ENCODE data around the gene KIAA0753.

The KIAA0753 gene

GRCh38 chr17:6548034-6548433, 92.5 kb downstream of the KIAA0753 start:
- DNase-seq (ENCODE audit: extremely low read depth, insufficient read length): no peak
- TF ChIP-seq, protein P1, sequence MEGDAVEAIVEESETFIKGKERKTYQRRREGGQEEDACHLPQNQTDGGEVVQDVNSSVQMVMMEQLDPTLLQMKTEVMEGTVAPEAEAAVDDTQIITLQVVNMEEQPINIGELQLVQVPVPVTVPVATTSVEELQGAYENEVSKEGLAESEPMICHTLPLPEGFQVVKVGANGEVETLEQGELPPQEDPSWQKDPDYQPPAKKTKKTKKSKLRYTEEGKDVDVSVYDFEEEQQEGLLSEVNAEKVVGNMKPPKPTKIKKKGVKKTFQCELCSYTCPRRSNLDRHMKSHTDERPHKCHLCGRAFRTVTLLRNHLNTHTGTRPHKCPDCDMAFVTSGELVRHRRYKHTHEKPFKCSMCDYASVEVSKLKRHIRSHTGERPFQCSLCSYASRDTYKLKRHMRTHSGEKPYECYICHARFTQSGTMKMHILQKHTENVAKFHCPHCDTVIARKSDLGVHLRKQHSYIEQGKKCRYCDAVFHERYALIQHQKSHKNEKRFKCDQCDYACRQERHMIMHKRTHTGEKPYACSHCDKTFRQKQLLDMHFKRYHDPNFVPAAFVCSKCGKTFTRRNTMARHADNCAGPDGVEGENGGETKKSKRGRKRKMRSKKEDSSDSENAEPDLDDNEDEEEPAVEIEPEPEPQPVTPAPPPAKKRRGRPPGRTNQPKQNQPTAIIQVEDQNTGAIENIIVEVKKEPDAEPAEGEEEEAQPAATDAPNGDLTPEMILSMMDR (IDR thresholded peaks at IDR 0.05; ENCODE audit: insufficient read depth, low read length, poor library complexity, severe bottlenecking): no peak
- peaks cover 1% of the 10 kb centered on the region for H3K27me3 ChIP-seq (replicated peaks; ENCODE audit: control insufficient read depth, insufficient read depth, low read length)
- no peaks in the 10 kb centered on the region for H3K36me3 ChIP-seq (ENCODE audit: control insufficient read depth, insufficient read depth, low read length)
- H3K4me3 ChIP-seq (replicated peaks; ENCODE audit: low read depth, low read length): no peak overlapping the region

DNA sequence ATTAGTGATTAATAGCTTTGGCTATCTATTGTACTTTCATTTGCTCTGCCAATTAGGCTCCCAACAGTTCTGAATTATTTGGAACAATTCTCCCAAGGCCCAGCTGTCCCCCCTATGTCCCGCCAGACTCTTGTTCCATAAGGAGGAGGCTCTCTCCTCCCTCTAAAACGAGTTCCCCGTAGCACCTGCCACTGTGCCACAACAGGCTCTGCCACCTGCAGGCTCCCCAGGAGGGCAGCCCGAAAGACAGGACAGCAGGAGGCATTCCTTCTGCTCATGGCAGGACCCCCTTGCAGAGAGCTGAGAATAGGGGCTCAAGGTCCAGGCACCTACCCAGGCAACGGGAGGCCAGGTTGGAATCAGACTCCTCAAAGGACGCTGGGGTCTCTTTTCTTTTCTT, 93.2 kb downstream of the KIAA0753 start:
- Histone ChIP-seq H3K27me3 (replicated peaks; ENCODE audit: control insufficient read depth, insufficient read depth, low read length) (peaks cover under 1% of the 10 kb centered on the region), H3K4me3 (replicated peaks; ENCODE audit: low read depth, low read length) (no peak overlapping the region), H3K36me3 (ENCODE audit: control insufficient read depth, insufficient read depth, low read length) (no peaks in the 10 kb centered on the region)
- DNase-seq (ENCODE audit: extremely low read depth, insufficient read length): no peak
- TF ChIP-seq, protein P1 (IDR thresholded peaks at IDR 0.05; ENCODE audit: insufficient read depth, low read length, poor library complexity, severe bottlenecking): no peak

DNA sequence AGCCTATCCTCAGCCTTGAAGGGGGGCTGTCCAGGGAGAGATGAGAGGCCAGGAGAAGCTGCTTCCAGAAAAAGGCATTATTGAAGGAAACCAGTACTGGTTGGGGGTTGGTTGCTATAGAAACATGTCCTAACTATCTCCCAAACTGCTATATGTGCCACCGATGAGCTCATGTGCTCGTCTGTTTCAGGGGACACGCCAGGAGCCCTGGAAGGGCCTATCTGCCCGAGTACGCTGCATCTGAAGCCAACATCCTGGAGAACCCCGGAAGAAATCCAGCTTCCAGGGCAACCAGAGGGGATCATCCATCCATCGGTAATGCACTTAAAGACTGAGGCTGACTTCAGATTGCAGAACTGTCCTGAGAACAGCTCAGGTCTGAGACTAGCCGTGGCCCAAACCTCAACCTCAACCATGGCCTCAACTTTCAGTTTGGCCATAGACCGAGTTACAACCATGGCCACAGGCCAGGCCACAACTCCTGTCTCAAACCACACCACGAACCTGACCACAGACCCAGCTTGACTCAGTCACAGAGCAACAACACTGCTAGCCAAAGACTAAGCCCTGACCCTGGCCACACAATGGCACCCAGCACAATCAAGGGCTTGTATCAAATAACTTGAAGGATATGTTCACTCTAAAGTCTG, 94.3 kb downstream of the KIAA0753 start:
- TF ChIP-seq, protein P1 (IDR thresholded peaks at IDR 0.05; ENCODE audit: insufficient read depth, low read length, poor library complexity, severe bottlenecking): no peak
- Histone ChIP-seq H3K27me3 (replicated peaks; ENCODE audit: control insufficient read depth, insufficient read depth, low read length) (no peaks in the 10 kb centered on the region; the same call in 1 of the 2 replicates), H3K4me3 (replicated peaks; ENCODE audit: low read depth, low read length) (no peak overlapping the region), H3K36me3 (ENCODE audit: control insufficient read depth, insufficient read depth, low read length) (no peaks in the 10 kb centered on the region)
- no peak for DNase-seq (ENCODE audit: extremely low read depth, insufficient read length)

DNA sequence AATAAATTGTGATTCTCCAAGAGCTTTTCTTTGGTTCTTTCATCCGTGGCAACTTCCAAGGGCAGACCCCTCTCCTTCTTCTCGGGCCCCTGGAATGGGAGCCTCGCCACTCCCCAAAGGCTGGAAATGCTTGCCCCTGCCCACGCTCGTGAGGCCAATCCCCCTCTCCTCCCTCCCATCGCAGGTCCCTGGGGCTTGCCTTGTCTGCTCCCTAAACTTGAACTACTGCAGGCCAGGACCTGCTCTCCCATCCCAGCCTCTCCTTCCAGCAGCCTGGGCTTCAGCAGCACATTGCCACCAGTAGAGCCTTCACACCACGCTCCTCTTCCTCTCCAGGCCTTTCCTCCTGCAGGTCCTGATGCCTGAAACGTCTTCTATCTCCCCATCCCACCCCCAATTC, 95.2 kb downstream of the KIAA0753 start:
- no peak for DNase-seq (ENCODE audit: extremely low read depth, insufficient read length)
- no peak overlapping the region for H3K4me3 ChIP-seq (replicated peaks; ENCODE audit: low read depth, low read length)
- H3K36me3 ChIP-seq (ENCODE audit: control insufficient read depth, insufficient read depth, low read length): no peaks in the 10 kb centered on the region
- TF ChIP-seq, protein P1 (IDR thresholded peaks at IDR 0.05; ENCODE audit: insufficient read depth, low read length, poor library complexity, severe bottlenecking): no peak
- no peaks in the 10 kb centered on the region; the same call in 1 of the 2 replicates for H3K27me3 ChIP-seq (replicated peaks; ENCODE audit: control insufficient read depth, insufficient read depth, low read length)

- DNase-seq (ENCODE audit: extremely low read depth, insufficient read length): no peak
- no peaks in the 10 kb centered on the region; the same call in 1 of the 2 replicates for H3K27me3 ChIP-seq (replicated peaks; ENCODE audit: control insufficient read depth, insufficient read depth, low read length)
- no peaks in the 10 kb centered on the region for H3K36me3 ChIP-seq (ENCODE audit: control insufficient read depth, insufficient read depth, low read length)
- H3K4me3 ChIP-seq (replicated peaks; ENCODE audit: low read depth, low read length): no peak overlapping the region
- TF ChIP-seq, protein P1 (IDR thresholded peaks at IDR 0.05; ENCODE audit: insufficient read depth, low read length, poor library complexity, severe bottlenecking): no peak
These were observed 96.5 kb downstream of the KIAA0753 start for GRCh38 chr17:6544011-6544370.

Data from GM06990 (cell line).